ENCODE results near the gene RXFP2. TPM values are rescaled to one million over a fixed set of nuclear protein-coding genes. Genes with fewer than 3 reads are reported as not detected.

The RXFP2 gene
- total and polyA plus RNA-seq, 10 donors, result not detected

- H3K27ac ChIP-seq, result no peak overlapping the region
- TF ChIP-seq CTCF (IDR thresholded peaks at IDR 0.05 in 8 of 11, conservative IDR thresholded peaks at IDR 0.05 in 3 of 11) (no peak), POLR2AphosphoS5 (IDR thresholded peaks at IDR 0.05) (no peak), POLR2A (IDR thresholded peaks at IDR 0.05) (no peak)
- no peaks in the 10 kb centered on the region for H3K27me3 ChIP-seq (replicated peaks in 1 of 7)
- H3K4me3 ChIP-seq, result no peak overlapping the region
- H3K9me3 ChIP-seq, result no peaks in the 10 kb centered on the region
- peaks cover 0 to 9% (median 3%) of the 10 kb centered on the region in 6 donors for H3K4me1 ChIP-seq
- intact Hi-C loops (cut with DNase I; ENCODE audit: low total_unique reads), result no loop called here
- no peak for DNase-seq
- H3K36me3 ChIP-seq, result no peaks in the 10 kb centered on the region
- WGBS, 5 donors, result 73 to 88% (median 83%) methylated on average over 3 of the region's 3 CpGs
Measured at GRCh38 chr13:31775686-31776085, 36.4 kb downstream of the RXFP2 start.

GRCh38 chr13:31781064-31781463 lies 41.7 kb downstream of the RXFP2 start:
- H3K27me3 ChIP-seq (replicated peaks in 1 of 7), result no peaks in the 10 kb centered on the region
- intact Hi-C loops (cut with DNase I; ENCODE audit: low total_unique reads), result no loop called here
- no peak overlapping the region for H3K27ac ChIP-seq
- no peak for DNase-seq
- WGBS, 5 donors, result 61 to 70% (median 65%) methylated on average over 4 of the region's 4 CpGs
- no peaks in the 10 kb centered on the region for H3K9me3 ChIP-seq
- no peaks in the 10 kb centered on the region for H3K4me1 ChIP-seq
- TF ChIP-seq POLR2AphosphoS5 (IDR thresholded peaks at IDR 0.05) (no peak), CTCF (IDR thresholded peaks at IDR 0.05 in 8 of 11, conservative IDR thresholded peaks at IDR 0.05 in 3 of 11) (no peak), POLR2A (IDR thresholded peaks at IDR 0.05) (no peak)
- H3K36me3 ChIP-seq, result no peaks in the 10 kb centered on the region
- no peak overlapping the region for H3K4me3 ChIP-seq

GRCh38 chr13:31786011-31786410 lies 46.7 kb downstream of the RXFP2 start:
- 70 to 77% (median 74%) methylated on average over 7 of the region's 7 CpGs for WGBS, 5 donors
- Histone ChIP-seq H3K4me1 (no peaks in the 10 kb centered on the region), H3K4me3 (no peak overlapping the region), H3K36me3 (no peaks in the 10 kb centered on the region), H3K9me3 (no peaks in the 10 kb centered on the region), H3K27ac (no peak overlapping the region), H3K27me3 (replicated peaks in 1 of 7) (no peaks in the 10 kb centered on the region)
- no peak for DNase-seq
- TF ChIP-seq POLR2A (IDR thresholded peaks at IDR 0.05) (no peak), POLR2AphosphoS5 (IDR thresholded peaks at IDR 0.05) (no peak), CTCF (IDR thresholded peaks at IDR 0.05 in 8 of 11, conservative IDR thresholded peaks at IDR 0.05 in 3 of 11) (no peak)
- intact Hi-C loops (cut with DNase I; ENCODE audit: low total_unique reads), result no loop called here

GRCh38 chr13:31790992-31791391 lies 51.7 kb downstream of the RXFP2 start:
- WGBS, 5 donors, result 57 to 74% (median 66%) methylated on average over 2 of the region's 2 CpGs
- no peak overlapping the region for H3K27ac ChIP-seq
- H3K27me3 ChIP-seq (replicated peaks in 1 of 7), result no peaks in the 10 kb centered on the region
- H3K4me1 ChIP-seq, result no peaks in the 10 kb centered on the region
- H3K4me3 ChIP-seq, result no peak overlapping the region
- intact Hi-C loops (cut with DNase I; ENCODE audit: low total_unique reads), result no loop called here
- no peaks in the 10 kb centered on the region for H3K36me3 ChIP-seq
- TF ChIP-seq POLR2AphosphoS5 (IDR thresholded peaks at IDR 0.05) (no peak), POLR2A (IDR thresholded peaks at IDR 0.05) (no peak), CTCF (IDR thresholded peaks at IDR 0.05 in 8 of 11, conservative IDR thresholded peaks at IDR 0.05 in 3 of 11) (no peak)
- no peak for DNase-seq
- H3K9me3 ChIP-seq, result no peaks in the 10 kb centered on the region

Data from spleen (tissue), 11 donors.